GM13977 (cell line): ENCODE measurements around the gene PIP4K2A.

Experiments used
- DNase-seq: peaks from one replicate; pipeline ENCODE4 v3.0.0; 2012; ENCODE audit warnings: low spot score
- CTCF ChIP-seq: IDR thresholded peaks from 2 replicates; pipeline ENCODE4 v1.5.1; 2012; ENCODE audit warnings: mild to moderate bottlenecking, control low read depth; ENCODE audit not compliant: insufficient read depth; ENCODE audit errors: extremely low read depth, missing control alignments
- in situ Hi-C: fragments of 300-500 bp; cut with MboI; formaldehyde crosslinking; loops from one replicate; pipeline ENCODE4 v1.12.0; 2022; ENCODE audit warnings: low sequenced_read_pairs, low pct_unique_long_range_greater_than_20kb, mixed read lengths, inconsistent platforms; ENCODE audit not compliant: unreplicated experiment

The PIP4K2A gene

GRCh38 chr10:22666287-22667092 is 47.9 kb downstream of the PIP4K2A start:
- no peak for TF ChIP-seq CTCF
- DNase-seq, result no peak
- in situ Hi-C loops, result no loop called here

- no peak for DNase-seq
- in situ Hi-C loops, result no loop called here
- no peak for TF ChIP-seq CTCF
Measured at GRCh38 chr10:22665329-22665728, 49.0 kb downstream of the PIP4K2A start.

GRCh38 chr10:22662733-22663330 is 51.5 kb downstream of the PIP4K2A start:
- no peak for TF ChIP-seq CTCF
- no peak for DNase-seq
- in situ Hi-C loops, result no loop called here

- in situ Hi-C loops, result no loop called here
- TF ChIP-seq CTCF, result no peak
- DNase-seq, result no peak
Measured at GRCh38 chr10:22659866-22660265, 54.5 kb downstream of the PIP4K2A start.

GRCh38 chr10:22658745-22659410 is 55.5 kb downstream of the PIP4K2A start:
- DNase-seq, result no peak
- in situ Hi-C loops, result no loop called here
- no peak for TF ChIP-seq CTCF

GRCh38 chr10:22657566-22658225 is 56.7 kb downstream of the PIP4K2A start:
- in situ Hi-C loops, result no loop called here
- DNase-seq, result no peak
- TF ChIP-seq CTCF, result no peak
